HepG2 (cell line): ENCODE measurements around the gene CORO1C. TPM values are rescaled to one million over a fixed set of nuclear protein-coding genes. Genes with fewer than 3 reads are reported as not detected.
A peak's percentile ranks its signal among the peaks of the same experiment; 100 is the strongest.

ENCODE experiments used
- BORCS8-MEF2B ChIP-seq: sonication (generic); formaldehyde crosslinking; IDR thresholded peaks from 2 replicates; pipeline ENCODE4 v1.8.0; 2022; ENCODE audit warnings: mild to moderate bottlenecking, missing genetic modification reagents
- CBX5 ChIP-seq: sonication (generic); formaldehyde crosslinking; IDR thresholded peaks from 2 replicates; pipeline ENCODE4 v1.4.0; 2020; ENCODE audit warnings: missing genetic modification reagents, borderline replicate concordance
- CEBPG ChIP-seq: IDR thresholded peaks from 2 replicates; pipeline ENCODE4 v1.6.1; 2016
- DMAP1 ChIP-seq: IDR thresholded peaks from 2 replicates; pipeline ENCODE4 v1.6.1; 2016
- FOXA3 ChIP-seq: IDR thresholded peaks from 2 replicates; pipeline ENCODE4 v1.6.1; 2016; ENCODE audit warnings: missing genetic modification reagents, missing compliant biosample characterization
- FOXK1 ChIP-seq: sonication (generic); formaldehyde crosslinking; IDR thresholded peaks from 2 replicates; pipeline ENCODE4 v1.4.0; 2020; ENCODE audit warnings: low read depth, missing genetic modification reagents, borderline replicate concordance
- GATAD2A ChIP-seq: IDR thresholded peaks from 2 replicates; pipeline ENCODE4 v1.6.1; 2016
- HBP1 ChIP-seq: IDR thresholded peaks from 2 replicates; pipeline ENCODE4 v1.6.1; 2016; ENCODE audit warnings: low read depth, control low read depth
- HDAC2 ChIP-seq: sonication (generic); formaldehyde crosslinking; IDR thresholded peaks from 2 replicates; pipeline ENCODE4 v1.4.0; 2020; ENCODE audit warnings: missing genetic modification reagents
- KAT7 ChIP-seq: IDR thresholded peaks from 2 replicates; pipeline ENCODE4 v1.6.1; 2018; ENCODE audit warnings: borderline replicate concordance, missing compliant biosample characterization
- MAZ ChIP-seq, 2 experiments: sonication (generic) in 1 of 2; formaldehyde crosslinking in 1 of 2; IDR thresholded peaks; 2 replicates each; pipeline versions ENCODE4 v1.5.0 to v1.6.1; 2012 to 2020; ENCODE audit warnings: low read depth in 2 of 2, mild to moderate bottlenecking in 2 of 2, borderline replicate concordance in 1 of 2, improper control_type of control experiment in 1 of 2, low read length in 1 of 2, missing genetic modification reagents in 1 of 2, moderate library complexity in 1 of 2
- MEIS1 ChIP-seq: sonication (generic); formaldehyde crosslinking; IDR thresholded peaks from 2 replicates; pipeline ENCODE4 v1.9.0; 2021; ENCODE audit warnings: mild to moderate bottlenecking, missing genetic modification reagents, moderate library complexity, borderline replicate concordance
- NCOA2 ChIP-seq: sonication (generic); formaldehyde crosslinking; IDR thresholded peaks from 2 replicates; pipeline ENCODE4 v1.8.0; 2022; ENCODE audit warnings: inconsistent platforms
- PHB2 ChIP-seq: fragments of 450-650 bp; IDR thresholded peaks from 2 replicates; pipeline ENCODE4 v1.6.1; 2018; ENCODE audit not compliant: partially characterized antibody
- PPARG ChIP-seq: conservative IDR thresholded peaks from 2 replicates; pipeline ENCODE4 v1.6.1; 2016; ENCODE audit warnings: missing biosample characterization, missing genetic modification reagents
- RAD21 ChIP-seq: fragments of 450-650 bp; formaldehyde crosslinking; IDR thresholded peaks from 2 replicates; pipeline ENCODE4 v1.5.0; 2020; ENCODE audit warnings: mild to moderate bottlenecking
- RARG ChIP-seq: sonication (generic); formaldehyde crosslinking; IDR thresholded peaks from 2 replicates; pipeline ENCODE4 v1.4.0; 2020; ENCODE audit warnings: low read depth, mild to moderate bottlenecking, missing genetic modification reagents
- RCOR2 ChIP-seq: IDR thresholded peaks from 2 replicates; pipeline ENCODE4 v1.6.1; 2016; ENCODE audit warnings: missing biosample characterization, missing genetic modification reagents
- RFXAP ChIP-seq: sonication (generic); formaldehyde crosslinking; IDR thresholded peaks from 2 replicates; pipeline ENCODE4 v1.4.0; 2020; ENCODE audit warnings: missing genetic modification reagents, borderline replicate concordance
- SIN3A ChIP-seq: IDR thresholded peaks from 2 replicates; pipeline ENCODE4 v1.6.1; 2011; ENCODE audit warnings: low read depth, mild to moderate bottlenecking, control low read depth, low read length, borderline replicate concordance
- TCF7 ChIP-seq: sonication (generic); IDR thresholded peaks from 2 replicates; pipeline ENCODE4 v1.6.1; 2016; ENCODE audit warnings: antibody characterized with exemption, low read depth
- THAP11 ChIP-seq: IDR thresholded peaks from 2 replicates; pipeline ENCODE4 v1.6.1; 2016; ENCODE audit warnings: missing biosample characterization, missing genetic modification reagents
- TP53 ChIP-seq: sonication (generic); formaldehyde crosslinking; conservative IDR thresholded peaks from 2 replicates; pipeline ENCODE4 v1.4.0; 2020; ENCODE audit warnings: missing genetic modification reagents
- XRCC5 ChIP-seq: fragments of 200-400 bp; formaldehyde crosslinking; optimal IDR thresholded peaks from 2 replicates; pipeline ENCODE3; 2017; ENCODE audit warnings: mild to moderate bottlenecking, low read length
- ZNF18 ChIP-seq: sonication (generic); formaldehyde crosslinking; IDR thresholded peaks from 2 replicates; pipeline ENCODE4 v1.8.0; 2022; ENCODE audit warnings: mild to moderate bottlenecking, missing genetic modification reagents; ENCODE audit not compliant: insufficient replicate concordance
- ZNF652 ChIP-seq: IDR thresholded peaks from 2 replicates; pipeline ENCODE4 v1.6.1; 2016; ENCODE audit warnings: low read depth, borderline replicate concordance
- ZNF839 ChIP-seq: sonication (generic); formaldehyde crosslinking; IDR thresholded peaks from 2 replicates; pipeline ENCODE4 v1.4.0; 2020; ENCODE audit warnings: missing genetic modification reagents, mild to moderate bottlenecking, borderline replicate concordance
- polyA plus RNA-seq, 8 experiments: library from polyadenylated mRNA; depleted of rRNA in 3 of 8; stranded (reverse) in 7 of 8; unstranded in 1 of 8; fragments of >200 nt; fragmentation: Illumina TruSeq in 4 of 8; extraction: Trizol in 4 of 8; gene quantifications; 2 replicates each; pipeline versions ENCODE4 v1.2.1 to v1.2.3, GENCODE V29; 2011 to 2016; ENCODE audit warnings: low read depth in 4 of 8, missing spikeins in 1 of 8, mixed read lengths in 1 of 8; ENCODE audit not compliant: insufficient read depth in 1 of 8
- total RNA-seq, 5 experiments: library from RNA; depleted of rRNA; stranded (reverse); fragments of >200 nt; fragmentation: Illumina TruSeq; extraction: Trizol; gene quantifications; 2 replicates each; pipeline ENCODE4 v1.2.3, GENCODE V29; 2016; ENCODE audit warnings: low read depth in 1 of 5
- TF ChIP-seq, protein P1 (sequence below): sonication (generic); formaldehyde crosslinking; IDR thresholded peaks from 2 replicates; pipeline ENCODE4 v1.5.0; 2020; ENCODE audit warnings: missing genetic modification reagents

Gene CORO1C
- total and polyA plus RNA-seq, 2 of the 13 experiments (the other 11 are each of a cell fraction or from before 2014, with no cell fraction given) = 73.7 to 131 TPM

- TF ChIP-seq ZNF18 (CRISPR knock-in tag) (peak; percentile 83), BORCS8-MEF2B (CRISPR knock-in tag) (no peak), THAP11 (CRISPR knock-in tag) (peak; percentile 67), FOXA3 (CRISPR knock-in tag) (peak; percentile 50; the same call in 1 of the 2 replicates), SIN3A (no peak), ZNF839 (CRISPR knock-in tag) (no peak), RCOR2 (peak; percentile 51; the same call in 1 of the 2 replicates), MAZ (IDR thresholded peaks at IDR 0.05; ENCODE audit: borderline replicate concordance, low read depth, low read length) (0 out of 2 replicates have a peak, but pooled peaks have one; percentile 38), MAZ (CRISPR knock-in tag; IDR thresholded peaks at IDR 0.05; ENCODE audit: low read depth) (no peak), HBP1 (CRISPR knock-in tag) (0 out of 2 replicates have a peak, but pooled peaks have one; percentile 45), XRCC5 (peak; percentile 68), RARG (CRISPR knock-in tag) (no peak), TCF7 (peak; percentile 45; the same call in 1 of the 2 replicates), CBX5 (CRISPR knock-in tag) (no peak), RFXAP (CRISPR knock-in tag) (no peak), MEIS1 (0 out of 2 replicates have a peak, but pooled peaks have one; percentile 38), DMAP1 (CRISPR knock-in tag) (peak; percentile 50), CEBPG (CRISPR knock-in tag) (peak; percentile 89), RAD21 (CRISPR knock-in tag) (peak; percentile 90), ZNF652 (CRISPR knock-in tag) (no peak; the same call in 1 of the 2 replicates), PHB2 (no peak), NCOA2 (CRISPR knock-in tag) (peak; percentile 67), TP53 (CRISPR knock-in tag) (no peak), FOXK1 (CRISPR knock-in tag) (peak; percentile 58; the same call in 1 of the 2 replicates), GATAD2A (peak; percentile 82), PPARG (peak; percentile 47; the same call in 1 of the 2 replicates), HDAC2 (peak; percentile 36), KAT7 (peak; percentile 61; the same call in 1 of the 2 replicates)
- TF ChIP-seq, protein P1, sequence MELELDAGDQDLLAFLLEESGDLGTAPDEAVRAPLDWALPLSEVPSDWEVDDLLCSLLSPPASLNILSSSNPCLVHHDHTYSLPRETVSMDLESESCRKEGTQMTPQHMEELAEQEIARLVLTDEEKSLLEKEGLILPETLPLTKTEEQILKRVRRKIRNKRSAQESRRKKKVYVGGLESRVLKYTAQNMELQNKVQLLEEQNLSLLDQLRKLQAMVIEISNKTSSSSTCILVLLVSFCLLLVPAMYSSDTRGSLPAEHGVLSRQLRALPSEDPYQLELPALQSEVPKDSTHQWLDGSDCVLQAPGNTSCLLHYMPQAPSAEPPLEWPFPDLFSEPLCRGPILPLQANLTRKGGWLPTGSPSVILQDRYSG (CRISPR knock-in tag) = no peak
Observed at GRCh38 chr12:108664338-108665258, 66.7 kb downstream of the CORO1C start (continued).
